Retina (tissue), 1 donor: Measurements from ENCODE around the gene GKAP1.
"Not testable (repeated sequence)": the region's sequence is repeated elsewhere in the genome, so short reads cannot be mapped to it uniquely, and the experiment has no call there.

ENCODE experiments used
- DNase-seq: peaks from one replicate; pipeline ENCODE4 v3.0.0-alpha.2; 2016

GKAP1 gene

GRCh38 chr9:83728591-83729368 is 88.8 kb downstream of the GKAP1 start:
- not testable (repeated sequence) for DNase-seq

GRCh38 chr9:83724436-83724835 is 93.1 kb downstream of the GKAP1 start:
- DNase-seq: no peak

GRCh38 chr9:83722726-83723495 is 94.7 kb downstream of the GKAP1 start:
- DNase-seq: no peak

GRCh38 chr9:83721509-83721908 is 96.1 kb downstream of the GKAP1 start:
- no peak for DNase-seq

GRCh38 chr9:83715794-83716193 is 101.8 kb downstream of the GKAP1 start:
- no peak for DNase-seq

- no peak for DNase-seq
These were observed 102.3 kb downstream of the GKAP1 start for GRCh38 chr9:83715221-83715620.

GRCh38 chr9:83714329-83714728 is 103.2 kb downstream of the GKAP1 start:
- DNase-seq: no peak

- no peak for DNase-seq
These were observed 108.9 kb downstream of the GKAP1 start for GRCh38 chr9:83708515-83709158.

- DNase-seq: peak; percentile 100
These were observed 109.6 kb downstream of the GKAP1 start, which contains the start of gene UBQLN1 for GRCh38 chr9:83707768-83708514. Gene UBQLN1 (minus strand): TSS chr9:83707958. CDS start chr9:83707679, 279 bp downstream.

GRCh38 chr9:83707518-83707767 is 110.1 kb downstream of the GKAP1 start:
- DNase-seq: no peak

GRCh38 chr9:83706676-83707517 is 110.7 kb downstream of the GKAP1 start:
- peak; percentile 84 for DNase-seq

GRCh38 chr9:83705219-83705651 is 112.3 kb downstream of the GKAP1 start:
- not testable (repeated sequence) for DNase-seq

GRCh38 chr9:83701769-83702168 is 115.8 kb downstream of the GKAP1 start:
- no peak for DNase-seq

- DNase-seq: no peak
These were observed 116.3 kb downstream of the GKAP1 start for GRCh38 chr9:83701286-83701685.

- DNase-seq: no peak
These were observed 118.0 kb downstream of the GKAP1 start for GRCh38 chr9:83699615-83700014.

- no peak for DNase-seq
These were observed 118.5 kb downstream of the GKAP1 start for GRCh38 chr9:83698976-83699585.

GRCh38 chr9:83691492-83691891 is 126.1 kb downstream of the GKAP1 start:
- no peak for DNase-seq
